ENCODE measurements around the gene CLIP3. TPM values are rescaled to one million over a fixed set of nuclear protein-coding genes. Genes with fewer than 3 reads are reported as not detected.

CLIP3 gene
- total RNA-seq, 1 experiment from 2014 or later, result 4.2 TPM

- Histone ChIP-seq H3K27ac (no peak overlapping the region), H3F3A (ENCODE audit: insufficient read depth, low read depth) (0 out of 2 replicates have a peak, but pooled peaks cover 4% of the 10 kb centered on the region), H3K4me1 (replicated peaks; ENCODE audit: insufficient read depth) (peaks cover 7% of the 10 kb centered on the region), H4K20me1 (ENCODE audit: insufficient read depth) (no peaks in the 10 kb centered on the region), H3K79me2 (ENCODE audit: low read depth) (0 out of 2 replicates have a peak, but pooled peaks cover 10% of the 10 kb centered on the region), H2AFZ (no peak overlapping the region), H3K27me3 (ENCODE audit: insufficient read depth, low read depth) (no peaks in the 10 kb centered on the region), H3K36me3 (ENCODE audit: low read depth) (0 out of 2 replicates have a peak, but pooled peaks cover 4% of the 10 kb centered on the region), H3K9me2 (ENCODE audit: insufficient read depth) (no peaks in the 10 kb centered on the region), H3K4me3 (no peak overlapping the region), H3K4me2 (no peak overlapping the region), H3K9me3 (ENCODE audit: insufficient read depth, low read depth) (no peaks in the 10 kb centered on the region)
- DNase-seq, result no peak
- TF ChIP-seq EZH2 (IDR thresholded peaks at IDR 0.05; ENCODE audit: low read depth) (no peak), CTCF (conservative IDR thresholded peaks at IDR 0.05) (no peak)
- ChIA-PET CTCF (no interaction called here), POLR2A (ENCODE audit: unreplicated experiment) (no interaction called here)
- no TSS peak for BruUV-seq (replicated peaks)
- intact Hi-C loops (cut with micrococcal nuclease; ENCODE audit: unreplicated experiment), result no loop called here
Observed at GRCh38 chr19:36019061-36019670, 13.5 kb downstream of the CLIP3 start.

- Histone ChIP-seq H3K27ac (no peak within 1 kb of the TSS), H3K4me2 (peak within 1 kb of the TSS; percentile 90), H3K9me2 (ENCODE audit: insufficient read depth) (no peaks in the 10 kb centered on the region), H3F3A (ENCODE audit: insufficient read depth, low read depth) (peaks cover 8% of the 10 kb centered on the region; the same call in 1 of the 2 replicates), H3K9me3 (ENCODE audit: insufficient read depth, low read depth) (no peaks in the 10 kb centered on the region), H3K4me1 (replicated peaks; ENCODE audit: insufficient read depth) (peaks cover 7% of the 10 kb centered on the region), H4K20me1 (ENCODE audit: insufficient read depth) (no peaks in the 10 kb centered on the region), H3K4me3 (peak within 1 kb of the TSS; percentile 70), H3K79me2 (ENCODE audit: low read depth) (peaks cover 19% of the 10 kb centered on the region), H3K27me3 (ENCODE audit: insufficient read depth, low read depth) (no peaks in the 10 kb centered on the region), H2AFZ (peak within 1 kb of the TSS; percentile 89), H3K36me3 (ENCODE audit: low read depth) (no peaks in the 10 kb centered on the region)
- TF ChIP-seq CTCF (conservative IDR thresholded peaks at IDR 0.05) (no peak), EZH2 (IDR thresholded peaks at IDR 0.05; ENCODE audit: low read depth) (no peak)
- POLR2A ChIA-PET (ENCODE audit: unreplicated experiment), result interaction anchor here (0.5 to 1.2 kb wide), 11 partner anchors 23 to 200 kb away, joined by 3 to 10 read pairs (median 4); partner anchors contain the start of genes THAP8, ZNF146 and ZNF565
- intact Hi-C loops (cut with micrococcal nuclease; ENCODE audit: unreplicated experiment), result loop anchor here (1.0 kb wide), 1 partner anchor 40 kb away; the partner anchor contains the start of genes THAP8 and WDR62
- DNase-seq, result peak; percentile 98 to 99
- CTCF ChIA-PET, result interaction anchor here (0.6 to 1.0 kb wide), 2 partner anchors 23 to 154 kb away, joined by 8 to 11 read pairs; no protein-coding TSS in a partner anchor
- TSS peak; percentile 60 for BruUV-seq (replicated peaks)
Observed at GRCh38 chr19:36014012-36014924, 18.4 kb downstream of the CLIP3 start, which contains the start of gene ALKBH6. Gene ALKBH6 (minus strand): TSS chr19:36014213. CDS start chr19:36013397, 816 bp downstream.
